ENCODE measurements around the gene ZNF423.

Gene ZNF423

GRCh38 chr16:49485663-49486062 is 370.2 kb downstream of the ZNF423 start:
- Mint-ChIP-seq H3K27me3 (ENCODE audit: low read depth, poor library complexity) (peaks cover 35% of the 10 kb centered on the region), H3K4me1 (no peaks in the 10 kb centered on the region), H3K9me3 (no peaks in the 10 kb centered on the region), H3K36me3 (ENCODE audit: low read depth) (peaks cover 16% of the 10 kb centered on the region), H3K4me3 (no peak overlapping the region), H3K27ac (no peak overlapping the region)
- no peak for TF ChIP-seq CTCF (IDR thresholded peaks at IDR 0.05)
- no peak for DNase-seq

GRCh38 chr16:49484936-49485335 is 371.0 kb downstream of the ZNF423 start:
- no peaks in the 10 kb centered on the region for H3K4me1 Mint-ChIP-seq
- no peak for TF ChIP-seq CTCF (IDR thresholded peaks at IDR 0.05)
- DNase-seq, result no peak
- H3K9me3 Mint-ChIP-seq, result no peaks in the 10 kb centered on the region
- H3K27me3 Mint-ChIP-seq (ENCODE audit: low read depth, poor library complexity), result peaks cover 36% of the 10 kb centered on the region
- no peak overlapping the region for H3K27ac Mint-ChIP-seq
- peak overlapping the region; percentile 52 for H3K4me3 Mint-ChIP-seq
- H3K36me3 Mint-ChIP-seq (ENCODE audit: low read depth), result peaks cover 11% of the 10 kb centered on the region

GRCh38 chr16:49484451-49484849 is 371.5 kb downstream of the ZNF423 start:
- H3K4me3 Mint-ChIP-seq, result peak overlapping the region; percentile 61
- peaks cover 36% of the 10 kb centered on the region for H3K27me3 Mint-ChIP-seq (ENCODE audit: low read depth, poor library complexity)
- no peaks in the 10 kb centered on the region for H3K4me1 Mint-ChIP-seq
- no peaks in the 10 kb centered on the region for H3K9me3 Mint-ChIP-seq
- no peak for TF ChIP-seq CTCF (IDR thresholded peaks at IDR 0.05)
- peak; percentile 83 for DNase-seq
- peaks cover 9% of the 10 kb centered on the region for H3K36me3 Mint-ChIP-seq (ENCODE audit: low read depth)
- no peak overlapping the region for H3K27ac Mint-ChIP-seq

GRCh38 chr16:49483651-49484450 is 372.1 kb downstream of the ZNF423 start:
- Mint-ChIP-seq H3K4me1 (no peaks in the 10 kb centered on the region), H3K27ac (no peak overlapping the region), H3K9me3 (no peaks in the 10 kb centered on the region), H3K4me3 (peak overlapping the region; percentile 61), H3K36me3 (ENCODE audit: low read depth) (peaks cover 9% of the 10 kb centered on the region), H3K27me3 (ENCODE audit: low read depth, poor library complexity) (peaks cover 39% of the 10 kb centered on the region)
- no peak for DNase-seq
- TF ChIP-seq CTCF (IDR thresholded peaks at IDR 0.05), result no peak

GRCh38 chr16:49483251-49483650 is 372.7 kb downstream of the ZNF423 start:
- H3K4me3 Mint-ChIP-seq, result no peak overlapping the region
- no peaks in the 10 kb centered on the region for H3K9me3 Mint-ChIP-seq
- no peak for TF ChIP-seq CTCF (IDR thresholded peaks at IDR 0.05)
- H3K27me3 Mint-ChIP-seq (ENCODE audit: low read depth, poor library complexity), result peaks cover 43% of the 10 kb centered on the region
- DNase-seq, result no peak
- H3K36me3 Mint-ChIP-seq (ENCODE audit: low read depth), result peaks cover 9% of the 10 kb centered on the region
- H3K27ac Mint-ChIP-seq, result no peak overlapping the region
- no peaks in the 10 kb centered on the region for H3K4me1 Mint-ChIP-seq

GRCh38 chr16:49482690-49483089 is 373.2 kb downstream of the ZNF423 start:
- Mint-ChIP-seq H3K27me3 (ENCODE audit: low read depth, poor library complexity) (peaks cover 43% of the 10 kb centered on the region), H3K9me3 (no peaks in the 10 kb centered on the region), H3K4me1 (no peaks in the 10 kb centered on the region)

More at GRCh38 chr16:49482690-49483089, 373.2 kb downstream of the ZNF423 start:
- TF ChIP-seq CTCF (IDR thresholded peaks at IDR 0.05), result no peak
- peaks cover 9% of the 10 kb centered on the region for H3K36me3 Mint-ChIP-seq (ENCODE audit: low read depth)
- no peak for DNase-seq
- no peak overlapping the region for H3K4me3 Mint-ChIP-seq
- no peak overlapping the region for H3K27ac Mint-ChIP-seq

Data from nephron progenitor cell (in vitro differentiated cells).